NCI-H1436 treated with DMSO at 0.1 percent for 48 hours (cell line): ENCODE results near the gene TMF1.

Experiments used
- DNase-seq: peaks from one replicate; lab custom pipeline; 2025; lab: John Stamatoyannopoulos, UW

TMF1 gene

GRCh38 chr3:69012100-69012799, 39.9 kb downstream of the TMF1 start:
- DNase-seq = no peak

GRCh38 chr3:69011096-69011730, 40.9 kb downstream of the TMF1 start:
- no peak for DNase-seq

- no peak for DNase-seq
Observed at GRCh38 chr3:69009559-69010410, 42.3 kb downstream of the TMF1 start.

GRCh38 chr3:69008980-69009379, 43.2 kb downstream of the TMF1 start:
- DNase-seq = no peak

DNA sequence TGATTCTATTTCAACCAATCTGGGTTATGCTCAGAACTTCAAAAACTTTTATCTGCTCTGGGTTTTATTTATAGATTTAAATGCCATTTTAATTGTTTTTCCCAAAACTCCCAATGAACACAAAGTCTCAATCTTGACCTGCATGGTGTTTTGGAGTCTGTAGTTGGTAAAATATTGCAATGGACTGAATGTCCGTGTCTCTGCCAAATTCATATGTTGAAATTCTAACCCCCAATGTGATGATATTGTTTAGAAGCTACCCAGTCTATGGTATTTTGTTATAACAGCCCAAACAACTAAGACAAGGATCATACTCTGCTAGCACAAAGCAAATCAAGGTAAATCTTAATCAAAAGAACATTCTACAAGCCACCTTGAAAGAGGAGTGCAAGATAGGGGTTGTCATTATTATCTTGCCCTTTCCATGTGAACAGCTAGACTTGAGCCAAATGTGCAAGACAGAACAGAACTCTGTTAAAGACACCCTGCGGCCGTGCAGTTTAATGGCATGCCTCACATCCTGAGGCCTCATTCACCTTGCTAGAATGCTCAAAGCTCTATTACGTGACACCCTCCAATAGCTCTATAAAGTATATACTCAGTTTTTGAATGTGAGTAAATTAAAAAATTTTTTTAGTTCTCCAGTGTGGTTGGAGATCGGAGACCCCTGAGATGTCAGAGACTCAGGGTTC, 46.2 kb downstream of the TMF1 start:
- no peak for DNase-seq

DNA sequence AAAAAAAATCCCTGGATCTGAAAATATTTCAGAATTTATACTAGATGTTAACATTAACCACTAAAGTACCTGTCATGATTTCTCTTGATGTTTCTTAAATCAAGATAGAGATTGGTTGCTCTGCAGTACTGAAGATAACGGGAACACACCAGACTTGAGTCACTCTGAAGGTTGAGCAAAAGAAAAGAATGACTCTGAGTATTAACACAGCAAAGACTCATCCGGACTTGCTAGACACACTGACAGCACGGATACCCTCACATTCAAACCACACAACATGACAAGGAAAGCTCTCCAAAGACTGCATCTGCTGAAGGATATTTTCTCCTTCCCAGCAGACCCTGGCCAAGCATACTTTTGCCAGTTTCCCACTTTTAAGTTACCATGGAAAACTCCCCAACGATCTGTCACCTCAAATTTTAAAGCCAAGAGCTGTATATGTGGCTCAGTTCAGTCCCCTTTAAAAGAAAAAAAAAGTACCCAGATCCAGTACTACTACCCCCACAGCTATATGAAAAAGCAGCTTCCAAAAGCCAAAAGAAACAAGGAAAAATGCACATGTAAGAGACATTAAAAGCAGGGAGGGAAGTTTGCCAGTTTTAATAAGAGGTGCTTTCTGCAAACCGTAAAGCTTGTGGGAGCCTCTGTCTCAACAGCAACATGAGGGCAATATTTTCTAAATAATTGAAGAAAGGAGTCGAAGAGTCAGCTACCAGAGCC, 46.9 kb downstream of the TMF1 start:
- DNase-seq = no peak

GRCh38 chr3:69004138-69004537, 48.0 kb downstream of the TMF1 start:
- no peak for DNase-seq

GRCh38 chr3:68999605-69000004, 52.5 kb downstream of the TMF1 start:
- no peak for DNase-seq

DNA sequence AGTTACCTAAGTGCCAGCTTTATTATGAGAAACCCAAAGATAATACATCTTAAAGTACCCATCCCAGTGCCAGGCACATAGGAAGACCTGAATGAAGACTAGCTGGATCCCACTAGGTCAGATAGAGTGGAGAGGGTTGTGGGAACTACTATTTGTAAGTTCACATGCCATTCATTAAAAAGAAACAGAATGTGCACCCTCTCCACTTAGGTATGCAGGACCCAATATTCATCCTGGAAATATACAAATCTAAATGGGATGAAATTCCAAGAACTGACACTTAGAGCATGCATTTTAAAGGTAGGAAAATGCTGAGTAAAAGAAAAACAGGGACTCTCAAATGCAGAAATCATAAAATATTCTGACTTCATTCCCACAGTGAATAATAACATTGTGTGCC, 53.0 kb downstream of the TMF1 start:
- no peak for DNase-seq

GRCh38 chr3:68997887-68998286, 54.2 kb downstream of the TMF1 start:
- no peak for DNase-seq

DNA sequence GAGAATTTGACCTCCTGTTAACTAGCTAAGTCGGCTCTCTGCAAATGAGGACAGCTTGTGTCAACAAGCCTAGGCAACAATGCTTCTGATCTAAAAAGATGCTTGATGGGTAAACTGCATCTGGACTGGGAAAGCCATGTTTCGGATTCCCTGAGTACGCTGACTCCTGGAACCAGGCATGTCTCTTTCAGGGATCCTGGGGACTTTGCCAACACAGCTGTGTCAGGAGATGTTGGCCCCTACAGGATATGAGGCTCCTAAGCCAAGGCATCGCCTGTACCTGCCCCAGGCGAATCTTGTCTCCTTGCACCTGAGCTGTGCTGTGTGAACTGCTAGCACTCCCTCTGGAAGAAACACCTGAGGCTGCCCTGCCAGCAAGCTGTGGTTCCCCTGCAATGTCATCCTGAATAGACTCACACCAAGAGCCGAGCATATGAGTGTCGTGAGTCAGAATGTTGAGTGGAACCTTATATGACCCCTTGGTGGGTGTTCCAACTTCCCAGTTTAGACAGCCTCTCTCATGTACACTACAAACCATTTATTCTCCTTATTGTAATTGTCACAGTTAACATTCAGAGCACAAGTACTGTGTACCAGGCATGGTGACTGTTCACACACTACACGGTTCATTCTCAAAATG, 55.7 kb downstream of the TMF1 start:
- no peak for DNase-seq

GRCh38 chr3:68988740-68989139, 63.4 kb downstream of the TMF1 start:
- no peak for DNase-seq

DNA sequence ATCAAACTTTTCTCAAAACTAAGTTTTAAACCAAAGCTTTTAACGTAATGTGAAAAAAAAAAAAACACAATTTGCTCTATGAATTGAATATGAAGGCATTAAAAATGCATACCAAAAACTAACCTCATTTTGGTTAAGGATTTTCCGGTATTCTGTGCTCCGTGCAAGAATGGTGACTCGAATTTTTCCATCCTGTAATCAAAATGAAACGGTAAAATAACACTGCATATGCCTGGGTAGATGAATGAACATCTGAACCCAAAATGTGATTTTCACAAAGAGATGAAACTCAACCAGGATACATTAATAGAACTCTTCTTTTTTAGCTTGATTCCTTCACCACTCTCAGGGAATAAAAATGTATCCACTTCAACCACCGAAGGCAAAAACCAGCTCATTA, 64.8 kb downstream of the TMF1 start:
- no peak for DNase-seq

DNA sequence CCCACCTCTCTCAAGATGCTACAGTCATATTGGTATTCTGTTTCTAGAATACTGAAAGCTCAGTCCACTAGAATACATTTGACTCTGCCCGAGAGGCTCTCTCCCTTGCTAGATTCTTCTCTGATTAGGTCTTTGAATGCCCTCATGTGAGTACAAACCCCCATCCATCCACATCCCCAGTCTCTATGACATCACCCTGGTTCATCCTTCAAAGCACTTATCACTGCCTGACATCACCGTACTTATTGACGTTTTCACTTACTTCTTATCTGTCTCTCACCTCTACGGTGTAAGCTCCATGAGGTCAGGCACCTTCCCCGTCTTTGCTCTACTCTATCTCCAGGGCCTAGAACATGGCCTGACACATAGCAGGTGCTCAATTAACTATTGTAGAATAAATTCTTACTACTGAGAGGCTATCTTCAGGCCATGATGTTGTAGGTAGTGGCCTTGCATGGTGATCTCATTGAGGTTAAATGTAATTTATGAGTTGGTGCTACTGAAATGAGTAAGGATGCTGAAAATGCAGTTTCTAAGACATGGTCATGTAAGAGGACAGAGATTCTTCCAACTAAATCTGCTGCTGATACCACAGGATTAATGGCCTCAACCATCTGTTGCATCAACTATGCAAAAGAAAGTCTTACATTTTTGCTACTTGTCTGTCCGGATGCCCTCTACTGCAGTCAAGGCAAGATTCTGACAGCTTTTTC, 65.5 kb downstream of the TMF1 start:
- DNase-seq = no peak

DNA sequence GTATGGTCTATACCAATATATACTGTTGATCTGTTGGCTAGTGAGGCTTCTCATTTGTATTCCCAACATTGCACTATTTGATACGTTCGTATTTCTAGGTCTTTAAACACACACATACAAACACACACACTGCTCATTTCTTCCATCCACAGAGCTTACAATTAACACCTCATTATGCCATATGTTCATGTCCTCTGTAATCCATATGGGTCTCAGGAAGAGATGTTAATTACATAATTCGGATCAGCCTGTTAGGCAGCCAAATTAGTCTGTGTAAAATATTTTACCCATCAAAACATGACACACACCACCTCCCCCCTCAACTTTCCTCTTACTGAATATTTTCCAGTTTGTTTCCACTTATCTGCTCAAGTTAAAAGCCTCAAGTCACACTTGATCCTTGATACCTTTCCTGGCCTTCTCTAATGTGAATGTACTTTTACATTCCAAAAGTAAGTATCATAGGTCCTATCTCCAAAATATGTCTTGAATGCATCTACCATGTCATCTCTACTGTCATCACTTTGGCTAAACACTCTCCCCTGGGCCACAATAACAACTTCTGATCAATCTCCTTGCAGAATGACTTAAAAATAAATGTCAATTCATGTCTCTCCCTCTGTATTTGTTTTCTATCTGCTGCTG, 66.9 kb downstream of the TMF1 start:
- DNase-seq = no peak

- no peak for DNase-seq
Observed at GRCh38 chr3:68984011-68984530, 68.1 kb downstream of the TMF1 start.

GRCh38 chr3:68977486-68978167, 74.5 kb downstream of the TMF1 start:
- no peak for DNase-seq

DNA sequence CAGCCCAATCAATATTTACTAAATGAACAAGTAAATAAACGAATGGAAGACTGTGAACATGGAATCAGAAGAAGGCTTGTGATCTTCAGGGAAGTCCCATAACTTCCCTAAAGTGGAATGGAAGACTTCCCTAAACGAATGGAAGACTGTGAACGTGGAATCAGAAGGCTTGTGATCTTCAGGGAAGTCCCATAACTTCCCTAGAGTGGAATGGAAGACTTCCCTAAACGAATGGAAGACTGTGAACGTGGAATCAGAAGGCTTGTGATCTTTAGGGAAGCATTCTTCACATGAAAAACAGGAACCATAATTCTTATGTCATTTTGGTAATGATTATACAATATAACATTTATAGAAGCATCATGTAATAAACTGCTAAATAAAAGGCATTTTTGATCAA, 77.4 kb downstream of the TMF1 start:
- no peak for DNase-seq

- no peak for DNase-seq
Observed at GRCh38 chr3:68973639-68974038, 78.5 kb downstream of the TMF1 start.
